ENCODE results near the gene ARHGEF17. TPM values are rescaled to one million over a fixed set of nuclear protein-coding genes. Genes with fewer than 3 reads are reported as not detected.
A peak's percentile ranks its signal among the peaks of the same experiment; 100 is the strongest.

ARHGEF17 gene
- polyA plus RNA-seq, 3 donors, result 0.16 to 1.2 (median 0.55) TPM

- peaks cover 0 to 5% of the 10 kb centered on the region in 2 donors for H3K27me3 ChIP-seq (ENCODE audit: control insufficient read depth in 2 of 2, insufficient read depth in 2 of 2, low read length in 2 of 2)
- H3K4me1 Mint-ChIP-seq, result peaks cover 19% of the 10 kb centered on the region
- no peaks in the 10 kb centered on the region for H3K79me2 ChIP-seq (ENCODE audit: insufficient read depth, low read length)
- TF ChIP-seq CTCF (IDR thresholded peaks at IDR 0.05), result no peak
- peaks cover 4 to 9% (median 9%) of the 10 kb centered on the region in 3 donors for H3K27me3 Mint-ChIP-seq (ENCODE audit: low read depth in 3 of 3)
- intact Hi-C loops (cut with micrococcal nuclease), result no loop called here
- peak overlapping the region in 1 of 2 donors; percentile 29 for H3K4me3 Mint-ChIP-seq
- H3K9ac ChIP-seq (ENCODE audit: insufficient read depth, low read length, poor library complexity, severe bottlenecking), result no peak overlapping the region
- H3K4me3 ChIP-seq (replicated peaks in 1 of 3; ENCODE audit: low read depth in 2 of 3, low read length in 3 of 3), result no peak overlapping the region
- no peak overlapping the region for H2AFZ ChIP-seq (ENCODE audit: insufficient read depth, low read depth, low read length, poor library complexity, severe bottlenecking)
- H3K9me3 Mint-ChIP-seq, result peaks cover 0 to 4% (median 0%) of the 10 kb centered on the region in 7 donors
- H4K20me1 ChIP-seq (ENCODE audit: insufficient read depth, low read length), result no peaks in the 10 kb centered on the region
- H3K27ac ChIP-seq (ENCODE audit: low read depth in 1 of 2, low read length in 2 of 2), result no peak overlapping the region
- H3K4me1 ChIP-seq (ENCODE audit: control insufficient read depth in 1 of 2, insufficient read depth in 2 of 2, low read length in 2 of 2), result peaks cover 5 to 12% of the 10 kb centered on the region in 2 donors
- H3K9me3 ChIP-seq (replicated peaks in 1 of 2; ENCODE audit: control insufficient read depth in 1 of 2, insufficient read depth in 1 of 2, low read length in 2 of 2), result no peaks in the 10 kb centered on the region
- peaks cover 0 to 10% of the 10 kb centered on the region in 2 donors for H3K36me3 Mint-ChIP-seq
- no peak for DNase-seq
- H3K36me3 ChIP-seq (replicated peaks in 1 of 2; ENCODE audit: control insufficient read depth in 1 of 2, insufficient read depth in 2 of 2, low read length in 2 of 2), result no peaks in the 10 kb centered on the region
- no peak overlapping the region for H3K4me2 ChIP-seq (replicated peaks; ENCODE audit: extremely low read depth, low read length, poor library complexity, severe bottlenecking)
- H3K27ac Mint-ChIP-seq, result peak overlapping the region in 1 of 7 donors; percentile 28
- 52% methylated on average over 4 of the region's 10 CpGs for WGBS (ENCODE audit: insufficient coverage)
Observed at GRCh38 chr11:73320763-73321603, 12.9 kb downstream of the ARHGEF17 start.

- Mint-ChIP-seq H3K9me3 (peaks cover 0 to 4% (median 0%) of the 10 kb centered on the region in 7 donors), H3K27ac (peak overlapping the region in 1 of 7 donors; percentile 77), H3K4me3 (peak overlapping the region in 1 of 2 donors; percentile 29), H3K36me3 (peaks cover 0 to 5% of the 10 kb centered on the region in 2 donors), H3K27me3 (ENCODE audit: low read depth in 3 of 3) (peaks cover 4 to 9% (median 6%) of the 10 kb centered on the region in 3 donors), H3K4me1 (peaks cover 19% of the 10 kb centered on the region)
- peaks cover 0 to 5% of the 10 kb centered on the region in 2 donors for H3K27me3 ChIP-seq (ENCODE audit: control insufficient read depth in 2 of 2, insufficient read depth in 2 of 2, low read length in 2 of 2)
- H2AFZ ChIP-seq (ENCODE audit: insufficient read depth, low read depth, low read length, poor library complexity, severe bottlenecking), result no peak overlapping the region
- no peak for TF ChIP-seq CTCF (IDR thresholded peaks at IDR 0.05)
- DNase-seq, result no peak
- no peaks in the 10 kb centered on the region for H3K79me2 ChIP-seq (ENCODE audit: insufficient read depth, low read length)
- no peak overlapping the region for H3K9ac ChIP-seq (ENCODE audit: insufficient read depth, low read length, poor library complexity, severe bottlenecking)
- no peak overlapping the region for H3K4me2 ChIP-seq (replicated peaks; ENCODE audit: extremely low read depth, low read length, poor library complexity, severe bottlenecking)
- intact Hi-C loops (cut with micrococcal nuclease), result no loop called here
- WGBS (ENCODE audit: insufficient coverage), result 11% methylated on average over 6 of the region's 10 CpGs
- no peak overlapping the region for H3K27ac ChIP-seq (ENCODE audit: low read depth in 1 of 2, low read length in 2 of 2)
- peaks cover 5 to 12% of the 10 kb centered on the region in 2 donors for H3K4me1 ChIP-seq (ENCODE audit: control insufficient read depth in 1 of 2, insufficient read depth in 2 of 2, low read length in 2 of 2)
- H3K9me3 ChIP-seq (replicated peaks in 1 of 2; ENCODE audit: control insufficient read depth in 1 of 2, insufficient read depth in 1 of 2, low read length in 2 of 2), result no peaks in the 10 kb centered on the region
- H3K4me3 ChIP-seq (replicated peaks in 1 of 3; ENCODE audit: low read depth in 2 of 3, low read length in 3 of 3), result no peak overlapping the region
- H4K20me1 ChIP-seq (ENCODE audit: insufficient read depth, low read length), result no peaks in the 10 kb centered on the region
- no peaks in the 10 kb centered on the region for H3K36me3 ChIP-seq (replicated peaks in 1 of 2; ENCODE audit: control insufficient read depth in 1 of 2, insufficient read depth in 2 of 2, low read length in 2 of 2)
Observed at GRCh38 chr11:73321604-73322381, 13.7 kb downstream of the ARHGEF17 start.
